ENCODE results near the gene BHLHE40.

Gene BHLHE40

DNA sequence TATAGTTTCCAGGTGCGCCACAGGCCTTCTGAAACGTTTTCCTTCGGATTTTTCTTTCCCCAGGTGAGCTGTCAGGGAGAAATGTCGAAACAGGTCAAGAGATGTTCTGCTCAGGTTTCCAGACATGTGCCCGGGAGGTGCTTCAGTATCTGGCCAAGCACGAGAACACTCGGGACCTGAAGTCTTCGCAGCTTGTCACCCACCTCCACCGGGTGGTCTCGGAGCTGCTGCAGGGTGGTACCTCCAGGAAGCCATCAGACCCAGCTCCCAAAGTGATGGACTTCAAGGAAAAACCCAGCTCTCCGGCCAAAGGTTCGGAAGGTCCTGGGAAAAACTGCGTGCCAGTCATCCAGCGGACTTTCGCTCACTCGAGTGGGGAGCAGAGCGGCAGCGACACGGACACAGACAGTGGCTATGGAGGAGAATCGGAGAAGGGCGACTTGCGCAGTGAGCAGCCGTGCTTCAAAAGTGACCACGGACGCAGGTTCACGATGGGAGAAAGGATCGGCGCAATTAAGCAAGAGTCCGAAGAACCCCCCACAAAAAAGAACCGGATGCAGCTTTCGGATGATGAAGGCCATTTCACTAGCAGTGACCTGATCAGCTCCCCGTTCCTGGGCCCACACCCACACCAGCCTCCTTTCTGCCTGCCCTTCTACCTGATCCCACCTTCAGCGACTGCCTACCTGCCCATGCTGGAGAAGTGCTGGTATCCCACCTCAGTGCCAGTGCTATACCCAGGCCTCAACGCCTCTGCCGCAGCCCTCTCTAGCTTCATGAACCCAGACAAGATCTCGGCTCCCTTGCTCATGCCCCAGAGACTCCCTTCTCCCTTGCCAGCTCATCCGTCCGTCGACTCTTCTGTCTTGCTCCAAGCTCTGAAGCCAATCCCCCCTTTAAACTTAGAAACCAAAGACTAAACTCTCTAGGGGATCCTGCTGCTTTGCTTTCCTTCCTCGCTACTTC is 3.8 kb downstream of the BHLHE40 start:
- no peak for DNase-seq (ENCODE audit: low read depth in 2 of 2, low spot score in 1 of 2)

DNA sequence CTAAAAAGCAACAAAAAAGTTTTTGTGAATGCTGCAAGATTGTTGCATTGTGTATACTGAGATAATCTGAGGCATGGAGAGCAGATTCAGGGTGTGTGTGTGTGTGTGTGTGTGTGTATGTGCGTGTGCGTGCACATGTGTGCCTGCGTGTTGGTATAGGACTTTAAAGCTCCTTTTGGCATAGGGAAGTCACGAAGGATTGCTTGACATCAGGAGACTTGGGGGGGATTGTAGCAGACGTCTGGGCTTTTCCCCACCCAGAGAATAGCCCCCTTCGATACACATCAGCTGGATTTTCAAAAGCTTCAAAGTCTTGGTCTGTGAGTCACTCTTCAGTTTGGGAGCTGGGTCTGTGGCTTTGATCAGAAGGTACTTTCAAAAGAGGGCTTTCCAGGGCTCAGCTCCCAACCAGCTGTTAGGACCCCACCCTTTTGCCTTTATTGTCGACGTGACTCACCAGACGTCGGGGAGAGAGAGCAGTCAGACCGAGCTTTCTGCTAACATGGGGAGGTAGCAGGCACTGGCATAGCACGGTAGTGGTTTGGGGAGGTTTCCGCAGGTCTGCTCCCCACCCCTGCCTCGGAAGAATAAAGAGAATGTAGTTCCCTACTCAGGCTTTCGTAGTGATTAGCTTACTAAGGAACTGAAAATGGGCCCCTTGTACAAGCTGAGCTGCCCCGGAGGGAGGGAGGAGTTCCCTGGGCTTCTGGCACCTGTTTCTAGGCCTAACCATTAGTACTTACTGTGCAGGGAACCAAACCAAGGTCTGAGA is 4.7 kb downstream of the BHLHE40 start:
- DNase-seq (ENCODE audit: low read depth in 2 of 2, low spot score in 1 of 2), result peak in 1 of 2 donors; percentile 73

DNA sequence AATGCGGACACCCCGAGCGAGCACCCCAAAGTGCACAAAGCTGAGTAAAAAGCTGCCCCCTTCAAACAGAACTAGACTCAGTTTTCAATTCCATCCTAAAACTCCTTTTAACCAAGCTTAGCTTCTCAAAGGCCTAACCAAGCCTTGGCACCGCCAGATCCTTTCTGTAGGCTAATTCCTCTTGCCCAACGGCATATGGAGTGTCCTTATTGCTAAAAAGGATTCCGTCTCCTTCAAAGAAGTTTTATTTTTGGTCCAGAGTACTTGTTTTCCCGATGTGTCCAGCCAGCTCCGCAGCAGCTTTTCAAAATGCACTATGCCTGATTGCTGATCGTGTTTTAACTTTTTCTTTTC is 5.3 kb downstream of the BHLHE40 start:
- DNase-seq (ENCODE audit: low read depth in 2 of 2, low spot score in 1 of 2), result no peak

DNA sequence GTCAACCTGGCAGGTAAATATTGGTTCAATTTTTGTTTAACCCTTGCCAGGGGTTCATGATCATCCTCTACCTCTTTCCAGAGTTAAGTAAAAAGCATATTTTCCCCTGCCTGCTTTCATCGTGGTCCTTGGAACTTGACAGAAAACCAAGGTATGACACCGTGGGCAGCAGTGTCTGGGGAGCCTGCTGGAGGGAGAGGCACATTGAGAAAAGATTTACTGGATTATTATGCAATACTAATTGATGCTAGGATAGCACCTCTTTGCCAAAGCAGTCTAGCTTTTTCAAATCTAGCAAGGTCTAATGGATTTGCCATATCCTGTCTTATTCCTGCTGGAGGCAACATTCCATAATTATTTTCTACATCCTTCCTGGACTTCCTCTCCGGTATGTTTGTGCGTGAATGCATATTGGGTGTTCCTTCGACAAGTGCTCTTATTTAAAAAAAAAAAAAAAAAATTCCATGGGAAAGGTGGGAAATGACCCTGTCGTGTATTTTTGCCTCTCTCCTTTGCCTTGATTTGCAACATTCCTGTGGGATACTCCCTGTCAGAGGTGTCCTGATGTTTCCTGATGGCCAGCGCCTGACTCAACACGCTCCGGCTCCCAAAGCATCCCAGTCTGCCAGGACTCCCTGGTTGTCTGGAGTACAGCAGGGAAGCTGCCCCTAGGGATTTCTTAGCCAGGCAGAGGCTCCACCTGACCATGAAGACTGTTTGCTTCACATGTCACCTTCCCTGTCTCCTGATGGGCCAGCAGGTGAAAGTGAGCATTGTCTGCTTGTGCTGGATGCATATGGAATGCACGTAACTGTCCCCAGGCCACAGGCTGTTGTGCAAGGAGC is 6.3 kb downstream of the BHLHE40 start:
- DNase-seq (ENCODE audit: low read depth in 2 of 2, low spot score in 1 of 2), result no peak

DNA sequence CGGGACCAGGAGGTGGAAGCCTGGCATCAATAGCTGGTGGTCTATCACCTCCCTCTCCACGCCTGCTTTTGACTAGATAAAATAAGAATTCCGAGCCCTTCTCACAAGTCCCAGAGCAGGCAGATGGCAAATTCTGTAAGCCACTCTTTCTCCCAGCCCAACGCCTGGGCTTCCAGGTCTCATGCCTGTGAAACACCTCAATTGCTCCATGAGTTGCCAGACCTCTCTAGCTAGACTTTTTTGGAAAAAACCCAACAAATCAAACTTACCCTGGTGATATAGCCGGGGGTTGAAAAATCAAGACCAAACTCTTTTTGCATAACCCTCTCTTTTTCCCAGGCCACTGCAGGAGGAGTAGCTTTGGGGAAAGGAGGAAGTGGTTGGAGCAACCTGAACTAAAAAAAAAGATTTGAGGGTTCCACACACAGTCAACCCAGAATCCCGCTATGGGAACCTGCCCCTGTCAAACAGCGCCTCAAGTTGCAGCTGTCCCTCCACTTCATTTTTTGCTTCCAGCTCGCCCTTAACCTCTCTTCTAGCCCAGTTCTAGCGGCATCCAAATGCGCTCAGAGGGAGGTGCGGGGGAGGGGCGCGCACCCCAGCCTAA is 7.0 kb downstream of the BHLHE40 start:
- DNase-seq (ENCODE audit: low read depth in 2 of 2, low spot score in 1 of 2), result no peak

DNA sequence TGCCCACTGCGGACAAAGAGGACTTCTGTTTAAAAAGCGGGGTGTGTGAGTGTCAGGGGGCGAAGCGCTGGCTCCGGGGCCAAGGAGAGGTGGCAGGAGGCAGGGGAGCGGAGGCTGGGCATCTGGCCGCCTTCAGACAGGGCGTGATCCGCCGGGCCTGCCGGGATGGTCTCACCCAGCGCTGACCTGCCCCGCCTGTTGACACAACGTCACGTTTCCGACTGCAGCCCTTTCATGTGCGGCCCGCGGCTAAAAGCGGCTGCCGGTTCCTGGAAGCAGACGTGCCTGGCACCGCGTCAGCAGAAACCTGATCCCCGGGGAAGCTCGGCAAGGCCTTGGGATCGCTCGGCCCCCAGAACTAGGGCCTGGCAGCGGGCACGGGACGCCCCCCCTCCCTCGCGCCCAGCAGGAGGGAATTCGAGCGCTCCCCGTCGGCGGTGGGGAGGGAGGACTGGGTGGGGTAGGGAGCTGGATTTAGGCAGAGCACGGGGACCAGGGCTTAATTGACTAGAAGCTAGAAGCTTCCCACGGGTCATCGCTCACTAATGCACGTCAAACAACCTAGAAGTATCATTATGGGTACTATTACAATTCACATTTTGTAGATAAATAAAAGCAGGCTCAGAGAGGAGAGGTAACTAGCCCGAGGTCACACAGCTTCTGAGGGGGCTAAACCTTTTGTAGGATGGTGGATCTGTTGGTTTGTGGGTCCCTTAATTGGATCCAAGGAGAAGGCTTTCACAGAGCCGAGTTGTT is 7.7 kb downstream of the BHLHE40 start:
- DNase-seq (ENCODE audit: low read depth in 2 of 2, low spot score in 1 of 2), result peak in 1 of 2 donors; percentile 51

DNA sequence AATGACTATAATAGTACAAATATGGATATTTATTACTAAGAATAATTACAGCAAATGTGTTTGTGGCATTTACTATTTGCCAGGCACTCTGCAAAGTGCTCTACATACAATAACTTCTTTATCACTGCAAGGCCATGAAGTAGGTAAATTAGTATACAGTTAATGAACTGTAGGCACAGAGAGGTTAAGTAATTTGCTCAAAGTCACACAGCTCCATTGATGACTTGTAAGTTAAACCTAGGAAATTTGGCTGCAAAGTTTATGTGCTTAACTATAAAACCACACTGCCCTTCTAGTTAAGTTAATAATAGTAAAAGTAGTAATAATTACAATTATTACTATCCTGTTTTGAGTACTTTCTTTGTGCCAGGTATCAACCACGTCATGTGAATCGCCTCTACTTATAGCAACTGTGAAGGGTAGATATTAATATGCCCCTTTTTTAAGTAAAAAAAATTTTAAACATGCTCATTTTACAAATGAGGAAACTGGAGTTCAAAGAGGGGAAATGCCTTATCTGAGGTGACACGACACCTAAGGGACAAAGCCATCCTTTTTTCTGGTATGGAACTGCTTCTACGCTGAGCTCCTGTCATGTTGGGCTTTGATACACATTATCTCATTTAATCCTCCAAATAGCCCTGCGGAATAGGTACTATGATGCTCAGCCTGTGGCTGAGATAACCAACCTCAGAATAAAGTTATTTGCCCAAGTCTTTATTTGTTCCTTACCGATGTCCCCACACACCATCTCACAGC is 8.5 kb downstream of the BHLHE40 start:
- DNase-seq (ENCODE audit: low read depth in 2 of 2, low spot score in 1 of 2), result no peak

DNA sequence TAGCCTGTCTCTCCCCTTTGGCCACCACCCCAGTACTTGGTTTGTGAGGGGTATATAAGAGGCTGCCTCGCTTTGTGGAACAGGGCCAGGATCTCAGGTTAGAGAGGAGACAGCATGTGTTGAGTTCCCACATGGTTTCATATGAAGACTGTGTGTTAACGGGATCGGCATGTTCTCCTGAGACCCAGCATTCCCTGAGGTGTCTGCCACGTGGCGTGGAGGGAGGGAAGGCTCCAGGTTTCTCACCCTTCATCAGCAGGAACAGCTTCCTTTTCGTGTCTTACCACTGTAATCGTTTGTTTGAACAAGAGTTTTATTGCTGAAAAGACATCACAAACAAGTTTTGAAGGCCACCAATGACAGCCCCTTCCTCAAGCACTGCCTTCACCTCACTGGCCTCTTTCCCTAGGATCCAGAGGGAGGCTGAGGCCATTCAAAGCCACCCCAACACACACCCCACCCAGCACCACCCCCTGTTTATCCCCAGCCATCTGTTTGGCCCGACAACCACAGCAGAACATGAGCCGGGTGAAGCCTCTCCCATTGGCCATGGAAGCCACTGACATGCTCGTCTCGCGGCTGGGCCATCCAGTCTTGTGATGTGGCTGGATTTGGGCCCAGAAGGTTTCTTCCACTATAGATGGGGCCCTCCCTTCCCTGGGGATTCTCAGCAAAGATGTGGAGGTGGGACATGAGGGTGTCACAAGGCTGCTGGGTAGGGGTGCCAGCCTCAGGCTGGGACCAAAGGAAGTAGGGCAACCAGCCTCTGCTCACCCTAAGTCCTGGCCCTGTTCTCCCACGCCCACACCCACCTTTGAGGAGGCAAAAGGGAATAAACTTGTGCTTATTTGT is 10.0 kb downstream of the BHLHE40 start:
- DNase-seq (ENCODE audit: low read depth in 2 of 2, low spot score in 1 of 2), result no peak

DNA sequence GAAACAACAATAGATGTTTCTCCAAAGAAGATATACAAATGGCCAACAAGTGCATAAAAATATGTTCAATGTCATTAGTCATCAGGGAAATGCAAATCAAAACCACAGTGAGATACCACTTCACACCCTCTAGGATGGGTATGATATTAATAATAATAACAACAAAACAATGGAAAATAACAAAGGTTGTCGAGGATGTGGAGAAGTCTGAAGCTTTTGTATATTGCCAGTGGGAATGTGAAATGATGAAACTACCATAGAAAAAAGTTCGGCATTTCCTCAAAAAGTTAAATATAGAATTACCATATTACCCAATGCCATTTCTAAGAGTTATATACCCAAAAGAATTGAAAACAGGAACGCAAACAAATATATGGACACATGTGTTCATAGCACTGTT is 10.8 kb downstream of the BHLHE40 start:
- no peak for DNase-seq (ENCODE audit: low read depth in 2 of 2, low spot score in 1 of 2)

DNA sequence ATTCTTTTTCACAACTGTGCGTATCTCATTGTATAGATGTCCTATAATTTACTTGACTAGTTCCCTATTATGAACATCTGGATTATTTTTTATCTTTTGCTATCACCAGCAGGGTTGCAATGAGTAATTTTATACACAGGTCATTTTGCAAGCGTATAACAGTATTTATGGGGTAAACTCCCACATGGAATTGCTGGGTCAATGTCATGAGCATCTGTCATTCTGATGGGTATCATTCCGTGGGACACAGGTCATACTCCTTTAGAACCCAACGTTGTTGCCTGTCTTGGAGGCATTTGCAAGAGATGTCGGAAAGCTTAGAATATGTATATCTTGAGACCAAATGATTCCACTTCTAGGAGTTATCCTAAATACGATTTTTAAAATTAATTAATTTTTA is 12.9 kb downstream of the BHLHE40 start:
- DNase-seq (ENCODE audit: low read depth in 2 of 2, low spot score in 1 of 2), result no peak

DNA sequence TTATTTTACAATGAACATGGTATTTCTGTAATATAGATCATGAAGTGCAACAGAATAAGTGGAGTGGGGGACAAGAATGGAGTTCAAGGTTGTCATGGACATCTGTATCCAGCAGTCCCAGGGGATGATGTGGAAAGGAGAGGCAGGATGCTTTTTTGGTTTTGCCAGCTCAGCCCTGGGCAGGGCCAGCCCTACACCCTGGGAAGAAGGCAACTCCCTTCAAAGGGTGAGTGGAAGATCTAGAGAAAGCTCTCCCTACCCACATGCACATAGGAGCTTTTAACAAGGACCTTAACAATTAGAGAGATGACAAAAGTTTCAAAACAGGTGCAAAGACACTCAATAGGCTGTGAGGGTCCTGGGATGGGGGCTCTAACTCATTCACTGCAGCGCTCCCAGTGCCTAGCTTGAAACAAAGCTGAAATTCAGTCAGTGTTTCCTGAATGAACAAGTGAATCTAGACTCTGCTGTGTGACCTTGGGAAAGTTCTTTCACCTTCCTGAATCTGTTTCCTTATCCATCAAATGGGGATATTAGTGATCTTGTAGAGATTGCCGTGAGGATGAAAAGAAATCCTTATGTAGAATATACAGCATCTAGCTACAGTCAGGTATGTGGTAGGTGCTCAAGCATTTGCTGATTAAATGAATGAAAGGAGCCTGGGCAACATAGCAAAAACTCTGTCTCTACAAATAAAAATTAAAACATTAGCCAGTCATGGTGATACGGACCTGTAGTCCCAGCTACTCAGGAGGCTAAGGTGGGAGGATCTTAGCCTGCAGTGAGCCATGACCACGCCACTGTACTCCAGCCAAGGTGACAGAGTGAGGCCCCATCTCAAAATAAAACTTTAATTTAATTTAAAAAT is 14.3 kb downstream of the BHLHE40 start:
- DNase-seq (ENCODE audit: low read depth in 2 of 2, low spot score in 1 of 2), result no peak

DNA sequence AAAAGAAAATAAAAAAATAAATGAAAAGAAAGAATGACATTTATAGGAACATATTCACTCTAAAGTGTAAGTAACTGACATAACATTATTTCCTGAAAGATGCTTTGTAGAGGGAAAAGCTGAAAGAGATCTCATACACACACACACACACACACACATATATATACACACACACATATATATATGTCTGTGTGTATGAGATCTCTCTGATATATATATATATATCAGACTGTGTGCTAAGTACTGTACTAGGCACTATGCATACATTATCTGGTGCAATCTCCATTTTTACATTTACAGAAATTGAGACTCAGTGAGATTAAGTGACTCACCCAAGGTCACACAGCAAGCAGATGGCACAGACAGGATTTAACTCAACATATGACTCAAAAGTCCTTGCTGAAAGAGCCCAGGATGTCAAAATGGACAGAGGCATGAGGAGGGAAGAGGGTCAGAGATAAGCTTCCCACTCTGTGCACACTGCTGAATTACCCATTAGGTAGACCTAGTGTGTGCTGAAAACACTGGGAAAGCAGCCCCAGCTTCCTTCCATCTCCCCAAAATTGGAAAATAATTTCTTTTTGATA is 15.0 kb downstream of the BHLHE40 start:
- no peak for DNase-seq (ENCODE audit: low read depth in 2 of 2, low spot score in 1 of 2)

DNA sequence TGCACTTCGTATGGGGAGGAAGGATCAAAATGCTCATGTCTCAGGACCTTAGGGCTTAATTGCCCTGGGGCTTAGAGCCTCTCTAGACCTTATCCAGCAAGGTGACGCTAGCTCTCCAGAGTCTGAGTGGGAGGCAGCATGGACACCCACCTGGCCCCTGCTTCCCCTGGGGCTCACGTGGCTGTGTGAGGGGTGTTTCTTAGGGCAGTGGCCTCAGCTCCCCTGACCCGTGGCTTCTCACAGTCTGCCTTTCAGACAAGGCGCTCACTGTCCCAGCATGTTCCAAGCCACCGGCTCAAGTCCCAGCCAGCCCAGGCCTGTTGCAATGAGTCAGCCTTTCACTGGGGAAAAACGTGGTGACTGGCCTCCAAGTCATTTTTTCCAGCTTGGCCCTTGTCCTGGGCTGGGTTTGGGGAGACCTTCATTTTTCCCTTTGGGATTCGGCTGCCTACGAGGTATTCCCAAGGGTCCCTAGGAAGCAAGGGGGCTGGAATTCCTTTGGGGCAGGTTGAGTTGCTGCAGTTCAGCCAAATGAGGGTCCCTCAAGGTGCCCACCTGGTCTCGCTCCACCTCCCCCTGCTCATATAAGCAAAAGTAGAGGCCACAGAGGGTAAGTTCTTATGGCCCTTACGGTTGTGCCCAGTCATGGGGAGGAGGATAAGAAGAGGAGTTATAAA is 15.7 kb downstream of the BHLHE40 start:
- DNase-seq (ENCODE audit: low read depth in 2 of 2, low spot score in 1 of 2), result no peak

DNA sequence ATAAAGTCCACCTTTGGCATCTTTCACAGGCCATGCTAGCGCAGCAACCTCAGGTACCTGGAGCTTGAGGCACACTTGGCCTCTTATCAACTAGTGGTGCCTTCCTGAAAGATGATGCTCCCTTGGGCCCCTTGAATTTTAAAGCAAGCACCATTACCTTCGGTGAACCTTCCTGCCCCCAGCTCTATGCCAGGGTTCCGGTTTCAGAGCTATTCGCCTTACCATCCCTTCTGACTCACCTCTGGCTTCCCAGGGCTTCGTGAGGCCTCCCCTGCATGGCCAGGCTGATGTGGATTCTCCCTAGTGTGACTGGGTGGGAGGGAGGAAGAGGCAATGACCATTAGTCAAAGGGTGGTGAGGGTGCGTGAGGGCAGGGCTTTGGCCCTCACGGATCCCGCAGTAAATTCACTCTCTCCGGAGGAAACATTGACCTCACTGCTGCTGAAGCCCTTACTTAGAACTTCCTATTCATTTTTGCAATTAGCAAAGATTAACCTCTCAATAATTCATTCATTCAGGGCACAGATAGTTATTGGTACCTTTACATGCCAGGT is 16.3 kb downstream of the BHLHE40 start:
- no peak for DNase-seq (ENCODE audit: low read depth in 2 of 2, low spot score in 1 of 2)

DNA sequence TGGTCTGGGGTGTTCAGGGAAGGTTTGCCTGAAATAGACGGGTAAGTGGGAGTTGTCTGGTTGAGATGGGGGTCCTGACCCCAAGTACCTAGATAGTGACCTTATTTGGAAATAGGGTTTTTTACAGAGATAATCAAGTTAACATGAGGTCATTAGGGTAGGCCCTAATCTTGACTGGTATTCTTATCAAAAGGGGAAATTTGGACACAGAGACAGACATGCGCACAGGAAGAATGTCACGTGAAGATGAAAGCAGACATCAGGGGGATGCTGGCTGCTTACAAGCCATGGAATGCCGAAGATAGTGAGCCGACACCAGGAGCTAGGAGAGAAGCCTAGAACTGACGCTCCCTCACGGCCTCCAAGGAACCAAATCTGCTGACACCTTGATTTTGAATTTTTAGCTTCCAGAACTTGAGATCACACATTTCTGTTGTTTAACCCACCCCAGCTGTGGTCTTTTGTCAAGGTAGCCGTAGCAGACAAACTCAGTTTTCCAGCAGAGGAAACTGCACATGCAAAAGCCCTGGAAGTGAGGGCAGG is 17.1 kb downstream of the BHLHE40 start:
- DNase-seq (ENCODE audit: low read depth in 2 of 2, low spot score in 1 of 2), result no peak

DNA sequence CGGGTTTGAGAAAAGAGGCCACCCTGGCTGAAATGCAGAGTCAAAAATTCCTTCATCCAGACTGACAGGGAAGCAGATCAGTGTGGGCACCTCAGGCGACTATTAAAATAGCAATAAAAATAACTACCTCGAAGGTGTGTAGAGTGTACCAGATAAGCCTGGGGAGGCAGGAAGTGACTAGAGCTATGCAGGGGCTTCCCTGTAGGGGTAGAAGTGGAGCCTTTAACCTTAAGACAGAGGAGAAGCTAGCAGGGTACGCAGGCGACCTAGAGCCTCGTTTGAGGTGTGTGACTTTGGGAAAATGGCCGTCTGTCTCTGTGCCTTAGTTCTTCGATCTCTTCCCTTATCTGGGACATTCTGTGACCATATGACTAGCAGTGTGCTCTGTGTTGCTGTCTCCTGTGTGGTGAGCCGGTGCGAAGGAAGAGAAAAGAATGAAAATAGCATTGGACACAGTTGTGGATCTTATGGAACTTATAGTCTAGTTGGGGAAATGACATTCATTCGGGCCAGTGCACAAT is 17.6 kb downstream of the BHLHE40 start:
- no peak for DNase-seq (ENCODE audit: low read depth in 2 of 2, low spot score in 1 of 2)

Data from stimulated activated CD8-positive, alpha-beta memory T cell treated with anti-CD3 and anti-CD28 coated beads, Interleukin-4, amount 100 ng/mL, for 4 hours (primary cell).